KOPT-K1 (cell line): ENCODE results near the gene DEF6.
"Not testable (repeated sequence)": the region's sequence is repeated elsewhere in the genome, so short reads cannot be mapped to it uniquely, and the experiment has no call there.

Experiments
- H3K27ac ChIP-seq: fragments of 200-600 bp; sonication (generic); 2 replicates; pipeline ENCODE4 v1.5.1; 2016; ENCODE audit warnings: antibody characterized with exemption, mild to moderate bottlenecking, low read depth, low read length; ENCODE audit not compliant: poor library complexity, severe bottlenecking
- H3K36me3 ChIP-seq: fragments of 200-600 bp; sonication (generic); 2 replicates; pipeline ENCODE4 v1.5.1; 2017; ENCODE audit warnings: antibody characterized with exemption, mild to moderate bottlenecking, low read length, moderate library complexity; ENCODE audit not compliant: insufficient read depth
- H3K9me3 ChIP-seq: fragments of 200-600 bp; sonication (generic); 2 replicates; pipeline ENCODE4 v1.5.1; 2017; ENCODE audit warnings: antibody characterized with exemption, low read length, mild to moderate bottlenecking; ENCODE audit not compliant: insufficient read depth, poor library complexity, severe bottlenecking

The DEF6 gene

DNA sequence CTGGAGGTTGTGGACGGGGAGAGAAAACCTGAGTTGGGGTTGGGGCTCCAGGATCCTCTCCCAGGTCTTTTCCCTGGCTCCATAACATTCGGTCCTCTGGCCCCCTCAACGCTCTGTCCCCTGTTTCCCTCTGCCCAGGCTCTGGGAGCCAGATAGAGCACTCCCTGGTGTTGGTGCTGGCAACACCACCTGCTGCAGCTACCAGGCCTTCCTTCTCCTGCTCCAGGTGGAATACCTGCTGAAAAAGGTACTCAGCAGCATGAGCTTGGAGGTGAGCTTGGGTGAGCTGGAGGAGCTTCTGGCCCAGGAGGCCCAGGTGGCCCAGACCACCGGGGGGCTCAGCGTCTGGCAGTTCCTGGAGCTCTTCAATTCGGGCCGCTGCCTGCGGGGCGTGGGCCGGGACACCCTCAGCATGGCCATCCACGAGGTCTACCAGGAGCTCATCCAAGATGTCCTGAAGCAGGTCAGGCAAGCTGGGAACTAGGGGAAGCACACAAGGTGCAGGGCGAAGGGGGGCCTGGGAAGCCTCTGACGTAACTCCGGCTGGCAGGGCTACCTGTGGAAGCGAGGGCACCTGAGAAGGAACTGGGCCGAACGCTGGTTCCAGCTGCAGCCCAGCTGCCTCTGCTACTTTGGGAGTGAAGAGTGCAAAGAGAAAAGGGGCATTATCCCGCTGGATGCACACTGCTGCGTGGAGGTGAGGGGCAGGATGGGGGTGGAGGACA, 14.6 kb downstream of the DEF6 start:
- Histone ChIP-seq H3K27ac (peak overlapping the region; percentile 88), H3K36me3 (peaks cover 88% of the 10 kb centered on the region), H3K9me3 (no peaks in the 10 kb centered on the region)

DNA sequence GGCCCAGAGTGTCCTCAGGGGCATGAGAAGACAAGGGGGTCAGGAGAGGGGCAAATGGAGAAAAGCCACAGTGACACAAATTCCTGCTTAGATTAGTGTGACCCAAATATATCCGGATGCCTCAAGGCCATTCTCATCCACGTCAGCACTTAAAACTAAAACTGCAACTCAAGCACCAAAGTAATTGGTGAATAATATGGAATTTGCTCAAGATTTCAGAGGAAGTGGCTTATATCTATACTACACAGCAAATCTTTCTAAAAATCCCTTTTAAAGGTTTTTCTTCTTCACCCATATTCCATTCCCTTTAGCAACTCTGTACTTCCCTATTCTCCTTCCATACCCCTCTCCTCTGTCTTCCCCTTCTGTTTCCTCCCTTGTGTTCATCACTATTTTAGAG, 15.2 kb downstream of the DEF6 start:
- Histone ChIP-seq H3K36me3 (peaks cover 88% of the 10 kb centered on the region), H3K9me3 (no peaks in the 10 kb centered on the region), H3K27ac (peak overlapping the region; percentile 88)

DNA sequence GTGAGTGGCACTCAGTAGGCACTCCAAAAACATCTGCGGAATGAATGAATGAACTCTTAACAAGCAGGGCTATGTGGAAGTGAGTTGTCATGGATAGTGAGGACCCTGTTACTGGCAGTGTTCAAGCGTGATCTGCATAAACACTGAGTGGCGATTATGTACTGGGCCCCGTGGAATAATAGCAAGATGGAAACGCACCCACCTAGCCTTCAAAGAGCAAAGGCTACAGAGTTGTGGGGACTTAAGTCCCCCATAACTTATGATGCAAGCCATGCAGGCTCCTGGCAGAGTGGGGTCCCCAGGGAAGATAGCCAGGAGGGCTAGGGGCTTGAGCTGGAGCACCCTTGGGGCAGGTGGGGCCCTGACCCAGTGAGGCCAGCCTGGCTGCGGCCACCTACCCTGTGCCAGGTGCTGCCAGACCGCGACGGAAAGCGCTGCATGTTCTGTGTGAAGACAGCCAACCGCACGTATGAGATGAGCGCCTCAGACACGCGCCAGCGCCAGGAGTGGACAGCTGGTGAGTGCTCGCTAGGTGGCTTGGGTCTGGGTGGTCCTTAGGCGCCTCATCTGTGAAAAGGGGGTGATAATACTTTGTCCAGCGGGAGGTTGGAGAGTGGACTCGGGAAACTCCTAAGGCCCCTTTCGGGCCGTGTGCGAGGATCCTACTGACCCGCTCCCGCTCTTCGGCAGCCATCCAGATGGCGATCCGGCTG, 20.0 kb downstream of the DEF6 start:
- H3K9me3 ChIP-seq, result no peaks in the 10 kb centered on the region
- H3K27ac ChIP-seq, result no peak overlapping the region
- peaks cover 100% of the 10 kb centered on the region for H3K36me3 ChIP-seq

DNA sequence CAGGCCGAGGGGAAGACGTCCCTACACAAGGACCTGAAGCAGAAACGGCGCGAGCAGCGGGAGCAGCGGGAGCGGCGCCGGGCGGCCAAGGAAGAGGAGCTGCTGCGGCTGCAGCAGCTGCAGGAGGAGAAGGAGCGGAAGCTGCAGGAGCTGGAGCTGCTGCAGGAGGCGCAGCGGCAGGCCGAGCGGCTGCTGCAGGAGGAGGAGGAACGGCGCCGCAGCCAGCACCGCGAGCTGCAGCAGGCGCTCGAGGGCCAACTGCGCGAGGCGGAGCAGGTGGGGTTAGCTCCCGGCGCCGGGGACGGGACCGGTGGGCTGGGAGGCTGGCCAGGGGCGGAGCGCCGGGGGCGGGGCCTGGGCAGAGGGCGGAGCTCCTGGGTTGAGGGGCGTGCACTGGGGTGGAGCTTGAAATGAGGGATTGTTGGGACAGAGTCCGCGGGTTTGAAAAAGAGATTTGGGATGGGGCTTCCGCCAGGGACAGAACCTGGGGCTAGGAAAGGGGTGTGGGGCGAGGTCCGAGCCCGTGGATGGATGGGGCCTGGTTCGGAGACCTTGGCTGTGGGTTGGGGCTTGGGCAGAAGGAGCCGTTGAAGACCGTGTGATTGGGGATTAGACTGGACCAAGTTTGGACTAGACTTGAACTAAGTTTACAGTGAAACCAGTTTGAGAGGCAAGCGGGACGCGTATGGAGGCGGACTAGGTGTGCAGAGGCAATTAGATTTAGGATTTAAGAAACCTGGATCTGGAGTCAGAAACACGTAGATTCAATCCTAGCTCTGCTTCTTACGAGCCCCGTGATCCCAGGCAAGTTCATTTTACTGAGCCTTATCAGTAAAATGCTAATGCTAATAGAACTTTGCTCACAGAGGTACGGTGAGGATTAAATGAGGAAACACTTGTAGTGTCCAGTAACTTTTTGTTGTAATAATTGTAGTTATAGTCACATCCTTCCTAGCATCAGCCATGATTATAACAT, 20.9 kb downstream of the DEF6 start:
- no peak overlapping the region for H3K27ac ChIP-seq
- peaks cover 100% of the 10 kb centered on the region for H3K36me3 ChIP-seq
- H3K9me3 ChIP-seq, result no peaks in the 10 kb centered on the region

DNA sequence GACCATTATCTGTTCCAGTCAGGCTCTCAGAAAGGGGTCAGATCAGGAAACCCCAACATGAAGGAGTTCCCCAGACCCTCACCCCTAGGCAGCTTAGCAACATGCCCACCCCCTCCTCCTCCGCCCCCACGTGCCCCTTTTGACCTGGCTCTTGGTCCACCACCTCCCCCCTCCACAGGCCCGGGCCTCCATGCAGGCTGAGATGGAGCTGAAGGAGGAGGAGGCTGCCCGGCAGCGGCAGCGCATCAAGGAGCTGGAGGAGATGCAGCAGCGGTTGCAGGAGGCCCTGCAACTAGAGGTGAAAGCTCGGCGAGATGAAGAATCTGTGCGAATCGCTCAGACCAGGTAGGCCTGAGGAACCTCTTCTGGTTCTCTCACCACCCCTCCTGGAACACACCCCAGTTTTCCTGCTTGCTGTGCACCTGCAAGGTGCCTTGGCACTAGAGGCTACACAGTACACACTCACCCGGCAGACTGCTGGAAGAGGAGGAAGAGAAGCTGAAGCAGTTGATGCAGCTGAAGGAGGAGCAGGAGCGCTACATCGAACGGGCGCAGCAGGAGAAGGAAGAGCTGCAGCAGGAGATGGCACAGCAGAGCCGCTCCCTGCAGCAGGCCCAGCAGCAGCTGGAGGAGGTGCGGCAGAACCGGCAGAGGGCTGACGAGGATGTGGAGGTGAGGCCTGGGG, 21.9 kb downstream of the DEF6 start:
- Histone ChIP-seq H3K27ac (no peak overlapping the region), H3K9me3 (no peaks in the 10 kb centered on the region), H3K36me3 (peaks cover 97% of the 10 kb centered on the region)

DNA sequence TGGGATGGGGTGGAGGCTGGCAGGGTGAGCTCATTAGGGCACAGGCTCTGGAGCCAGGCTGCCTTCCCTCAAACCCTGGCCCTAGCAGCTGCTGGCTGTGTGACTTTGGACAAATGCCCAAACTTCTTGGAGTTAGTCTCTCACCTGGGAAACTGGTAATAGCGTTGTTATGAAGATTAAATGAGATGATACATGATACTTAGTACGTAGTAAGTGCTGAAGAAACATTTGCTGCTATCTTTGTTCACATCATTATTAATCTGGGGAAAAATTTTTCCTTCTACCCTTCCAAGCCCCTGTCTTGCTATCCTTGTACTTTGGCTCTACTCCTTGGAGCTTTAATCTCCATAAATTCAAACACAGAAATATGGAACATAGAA, 22.4 kb downstream of the DEF6 start:
- Histone ChIP-seq H3K27ac (no peak overlapping the region), H3K36me3 (peaks cover 97% of the 10 kb centered on the region), H3K9me3 (no peaks in the 10 kb centered on the region)

DNA sequence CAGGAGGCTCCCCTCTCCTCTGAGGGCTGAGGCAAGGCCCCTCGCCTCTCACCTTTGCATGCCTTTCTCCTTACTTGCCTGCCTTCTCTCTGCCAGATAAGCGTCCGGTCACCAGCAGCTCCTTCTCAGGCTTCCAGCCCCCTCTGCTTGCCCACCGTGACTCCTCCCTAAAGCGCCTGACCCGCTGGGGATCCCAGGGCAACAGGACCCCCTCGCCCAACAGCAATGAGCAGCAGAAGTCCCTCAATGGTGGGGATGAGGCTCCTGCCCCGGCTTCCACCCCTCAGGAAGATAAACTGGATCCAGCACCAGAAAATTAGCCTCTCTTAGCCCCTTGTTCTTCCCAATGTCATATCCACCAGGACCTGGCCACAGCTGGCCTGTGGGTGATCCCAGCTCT, 23.5 kb downstream of the DEF6 start:
- H3K9me3 ChIP-seq, result no peaks in the 10 kb centered on the region
- peaks cover 87% of the 10 kb centered on the region for H3K36me3 ChIP-seq
- no peak overlapping the region for H3K27ac ChIP-seq

DNA sequence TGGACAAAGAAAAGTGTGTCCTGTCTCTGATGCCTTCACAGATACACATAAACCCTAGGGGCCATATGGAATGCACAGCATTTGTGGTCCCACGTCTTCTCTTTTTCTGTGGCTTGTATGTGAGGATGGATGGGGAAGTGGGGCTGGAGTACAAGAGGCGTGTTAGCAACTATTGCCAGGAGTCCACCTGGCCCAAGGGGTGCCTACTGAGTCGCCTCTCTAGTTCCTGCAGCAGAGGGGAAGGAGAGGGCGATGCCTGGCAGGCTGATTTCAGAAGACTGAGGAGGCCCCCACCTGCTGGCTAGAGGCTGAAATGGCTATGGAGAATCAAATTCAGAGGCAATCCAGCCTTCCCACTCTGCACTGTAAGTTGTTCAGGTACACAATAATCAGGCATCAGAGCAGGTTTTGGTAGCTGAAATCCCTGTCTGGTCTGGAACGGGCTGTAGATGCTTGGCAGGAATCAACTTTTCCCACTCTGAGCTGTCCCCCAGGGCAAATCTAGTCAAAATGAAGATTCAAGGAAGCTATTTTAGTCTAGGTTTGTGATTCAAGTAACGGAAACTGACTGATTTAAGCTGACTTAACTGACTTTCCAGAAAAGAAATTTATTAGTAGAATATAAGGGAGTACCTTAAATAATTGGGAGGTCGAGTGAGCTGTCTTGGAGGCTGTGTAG, 29.9 kb downstream of the DEF6 start:
- Histone ChIP-seq H3K36me3 (peaks cover 30% of the 10 kb centered on the region), H3K27ac (peak overlapping the region; percentile 26), H3K9me3 (no peaks in the 10 kb centered on the region)

DNA sequence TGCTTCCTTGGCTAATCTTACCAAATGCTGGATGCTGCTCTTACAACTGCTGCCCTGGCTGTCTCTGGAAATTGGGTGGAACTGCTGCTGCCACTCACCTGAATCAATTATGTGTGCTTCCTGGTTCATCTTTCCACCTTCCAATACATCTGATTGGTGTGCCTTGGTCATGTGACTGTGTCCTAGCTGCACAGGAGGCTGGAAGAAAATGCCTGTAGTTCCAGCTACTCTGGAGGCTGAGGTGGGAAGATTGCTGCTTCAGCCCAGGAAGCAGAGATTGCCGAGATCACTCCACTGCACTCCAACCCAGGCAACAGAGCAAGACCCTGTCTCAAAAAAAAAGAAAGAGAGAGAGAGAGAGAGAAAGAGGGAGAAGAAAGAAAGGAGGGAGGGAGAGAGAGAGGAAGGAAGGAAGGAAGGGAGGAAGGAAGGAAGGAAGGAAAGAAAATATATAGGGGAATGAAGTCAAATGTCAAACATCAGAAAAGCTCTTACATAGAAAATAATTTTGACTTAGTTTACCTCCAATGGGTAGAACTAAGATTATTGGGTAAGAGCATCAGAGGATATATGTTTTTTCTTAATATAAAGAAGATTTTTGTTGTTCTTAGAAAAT, 30.6 kb downstream of the DEF6 start:
- Histone ChIP-seq H3K9me3 (no peaks in the 10 kb centered on the region), H3K36me3 (peaks cover 22% of the 10 kb centered on the region), H3K27ac (no peak overlapping the region)

DNA sequence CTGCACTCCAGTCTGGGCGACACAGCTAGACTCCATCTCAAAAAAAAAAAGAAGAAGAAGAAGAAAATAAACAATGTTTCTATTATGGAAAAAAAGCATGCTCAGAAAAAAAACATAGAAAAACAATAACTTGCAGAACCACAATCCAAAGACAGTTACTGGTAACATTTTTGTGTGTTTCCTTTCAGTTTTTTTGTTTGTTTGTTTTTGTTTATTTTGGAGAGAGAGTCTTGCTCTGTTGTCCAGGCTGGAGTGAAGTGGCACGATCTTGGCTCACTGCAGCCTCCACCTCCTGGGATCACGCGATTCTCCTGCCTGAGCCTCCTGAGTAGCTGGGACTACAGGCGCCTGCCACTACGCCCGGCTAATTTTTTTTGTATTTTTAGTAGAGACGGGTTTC, 31.3 kb downstream of the DEF6 start:
- H3K36me3 ChIP-seq, result peaks cover 16% of the 10 kb centered on the region
- H3K9me3 ChIP-seq, H3K27ac ChIP-seq: not testable (repeated sequence)

DNA sequence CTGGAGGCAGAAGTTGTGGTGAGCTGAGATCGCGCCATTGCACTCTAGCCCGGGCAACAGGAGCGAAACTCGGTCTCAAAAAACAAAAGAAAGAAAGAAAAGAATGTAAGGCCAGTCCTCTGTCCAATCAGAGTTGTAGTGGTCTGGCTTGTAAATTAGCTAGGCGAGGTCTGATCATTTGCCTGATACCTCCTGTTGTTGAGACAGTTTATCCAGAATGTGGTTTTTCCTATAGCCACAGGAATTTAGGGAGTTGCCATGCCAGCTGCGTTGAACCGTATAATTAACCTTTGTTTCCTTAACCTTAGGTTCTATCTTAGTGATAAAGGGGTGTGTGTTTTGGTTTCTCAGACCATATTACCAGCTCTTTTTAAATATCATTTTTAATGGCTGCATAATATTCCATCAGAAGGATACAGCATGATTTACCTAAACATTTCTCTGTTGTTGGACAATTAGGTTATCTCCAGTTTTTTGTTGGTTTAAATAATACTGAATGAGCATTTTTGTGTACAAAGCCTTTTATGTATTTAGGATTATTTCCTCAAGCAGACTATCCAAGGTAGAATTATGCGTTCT, 33.0 kb downstream of the DEF6 start:
- Histone ChIP-seq H3K9me3 (no peaks in the 10 kb centered on the region), H3K36me3 (peaks cover 6% of the 10 kb centered on the region; the same call in 1 of the 2 replicates), H3K27ac (no peak overlapping the region)

DNA sequence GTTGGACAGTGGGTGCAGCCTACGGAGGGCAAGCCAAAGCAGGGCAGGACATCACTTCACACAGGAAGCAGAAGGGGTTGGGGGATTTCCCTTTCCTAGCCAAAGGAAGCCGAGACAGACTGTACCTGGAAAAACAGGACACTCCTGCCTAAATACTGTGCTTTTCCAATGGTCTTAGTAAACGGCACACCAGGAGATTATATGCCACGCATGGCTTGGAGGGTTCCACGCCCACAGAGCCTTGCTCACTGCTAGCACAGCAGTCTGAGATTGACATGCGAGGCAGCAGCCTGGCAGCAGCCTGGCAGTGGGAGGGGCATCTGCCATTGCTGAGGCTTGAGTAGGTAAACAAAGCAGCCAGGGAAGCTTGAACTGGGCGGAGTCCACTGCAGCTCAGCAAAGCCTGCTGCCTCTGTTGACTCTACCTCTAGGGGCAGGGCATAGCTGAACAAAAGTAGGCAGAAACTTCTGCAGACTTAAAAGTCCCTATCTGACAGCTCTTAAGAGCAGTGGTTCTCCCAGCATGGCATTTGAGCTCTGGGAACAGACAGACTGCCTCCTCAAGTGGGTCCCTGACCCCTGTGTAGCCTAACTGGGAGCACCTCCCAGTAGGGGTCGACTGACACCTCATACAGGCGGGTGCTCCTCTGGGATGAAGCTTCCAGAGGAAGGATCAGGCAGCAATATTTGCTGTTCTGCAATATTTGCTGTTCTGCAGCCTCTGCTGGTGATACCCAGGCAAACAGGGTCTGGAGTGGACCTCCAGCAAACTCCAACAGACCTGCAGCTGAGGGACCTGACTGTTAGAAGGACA, 34.7 kb downstream of the DEF6 start:
- H3K9me3 ChIP-seq, H3K27ac ChIP-seq, H3K36me3 ChIP-seq: not testable (repeated sequence)

DNA sequence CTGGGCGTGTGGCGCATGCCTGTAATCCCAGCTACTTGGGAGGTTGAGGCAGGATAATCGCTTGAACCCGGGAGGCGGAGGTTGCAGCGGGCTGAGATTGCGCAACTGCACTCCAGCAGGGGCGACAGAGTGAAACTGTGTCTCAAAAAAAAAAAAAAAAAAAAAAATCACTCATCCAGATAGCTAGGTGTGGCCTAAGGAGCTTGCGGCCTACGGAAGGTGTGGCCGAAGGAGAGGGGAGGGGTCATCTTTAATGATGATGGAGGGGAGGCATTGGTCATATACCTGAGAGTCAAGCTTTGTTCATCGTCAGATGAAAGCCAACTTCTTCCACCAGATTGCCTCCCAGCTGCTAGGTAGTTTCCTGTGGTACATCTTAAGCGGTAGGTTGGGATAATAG, 43.9 kb downstream of the DEF6 start:
- no peak overlapping the region for H3K27ac ChIP-seq

More for the DNA sequence above, 43.9 kb downstream of the DEF6 start:
- Histone ChIP-seq H3K9me3 (no peaks in the 10 kb centered on the region), H3K36me3 (no peaks in the 10 kb centered on the region)
